ENCODE data around the gene SKAP2.

Gene SKAP2

DNA sequence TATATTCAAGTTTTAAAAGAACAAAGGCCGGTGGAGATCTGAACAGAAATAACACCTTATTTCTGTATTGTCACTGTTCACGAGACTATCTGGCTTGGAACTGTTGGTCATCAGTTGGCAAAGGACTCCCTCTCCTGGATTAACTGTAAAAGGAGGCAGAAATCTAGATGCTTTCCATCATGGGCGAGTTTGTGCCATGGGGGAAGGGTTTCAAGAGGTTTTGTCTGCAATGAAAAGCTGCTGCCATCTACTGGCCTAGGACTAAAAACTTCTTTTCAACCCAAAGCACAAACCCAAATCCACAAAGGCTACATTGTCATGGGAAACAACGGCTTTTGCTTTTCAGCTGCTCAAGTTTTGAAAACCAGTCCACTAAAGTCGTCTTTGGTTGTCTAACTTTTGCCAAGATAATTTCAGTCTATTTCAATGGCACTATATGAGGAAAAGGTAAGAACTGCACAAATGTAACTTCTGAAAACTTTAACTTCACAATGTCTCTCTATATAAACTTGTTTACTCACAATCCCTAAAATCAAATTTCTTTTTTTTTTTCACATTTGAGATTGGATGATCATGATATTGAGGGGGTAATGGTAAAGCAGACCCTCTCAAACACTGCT is 196.8 kb downstream of the SKAP2 start:
- no peak for TF ChIP-seq EZH2 (IDR thresholded peaks at IDR 0.05; ENCODE audit: borderline replicate concordance, low read depth, low read length, severe bottlenecking)
- TF ChIP-seq, protein P1, sequence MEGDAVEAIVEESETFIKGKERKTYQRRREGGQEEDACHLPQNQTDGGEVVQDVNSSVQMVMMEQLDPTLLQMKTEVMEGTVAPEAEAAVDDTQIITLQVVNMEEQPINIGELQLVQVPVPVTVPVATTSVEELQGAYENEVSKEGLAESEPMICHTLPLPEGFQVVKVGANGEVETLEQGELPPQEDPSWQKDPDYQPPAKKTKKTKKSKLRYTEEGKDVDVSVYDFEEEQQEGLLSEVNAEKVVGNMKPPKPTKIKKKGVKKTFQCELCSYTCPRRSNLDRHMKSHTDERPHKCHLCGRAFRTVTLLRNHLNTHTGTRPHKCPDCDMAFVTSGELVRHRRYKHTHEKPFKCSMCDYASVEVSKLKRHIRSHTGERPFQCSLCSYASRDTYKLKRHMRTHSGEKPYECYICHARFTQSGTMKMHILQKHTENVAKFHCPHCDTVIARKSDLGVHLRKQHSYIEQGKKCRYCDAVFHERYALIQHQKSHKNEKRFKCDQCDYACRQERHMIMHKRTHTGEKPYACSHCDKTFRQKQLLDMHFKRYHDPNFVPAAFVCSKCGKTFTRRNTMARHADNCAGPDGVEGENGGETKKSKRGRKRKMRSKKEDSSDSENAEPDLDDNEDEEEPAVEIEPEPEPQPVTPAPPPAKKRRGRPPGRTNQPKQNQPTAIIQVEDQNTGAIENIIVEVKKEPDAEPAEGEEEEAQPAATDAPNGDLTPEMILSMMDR (IDR thresholded peaks at IDR 0.05; ENCODE audit: borderline replicate concordance, extremely low read depth, low read length, poor library complexity, severe bottlenecking): peak; percentile 83
- H3K36me3 ChIP-seq (ENCODE audit: insufficient read depth, low read length): no peaks in the 10 kb centered on the region
- ATAC-seq (ENCODE audit: insufficient read depth, low read depth) (peak; percentile 65), DNase-seq (peak; percentile 75)
- no peak overlapping the region for H2AFZ ChIP-seq (ENCODE audit: low read depth, low read length)
- H3K27me3 ChIP-seq (ENCODE audit: insufficient read depth, low read length, poor library complexity): no peaks in the 10 kb centered on the region
- H3K9ac ChIP-seq (ENCODE audit: low read depth, low read length): no peak overlapping the region
- no peak overlapping the region for H3K4me3 ChIP-seq (ENCODE audit: low read depth in 1 of 2, low read length in 2 of 2)
- H3K27ac ChIP-seq (ENCODE audit: low read length): no peak overlapping the region
- H3K9me3 ChIP-seq (ENCODE audit: insufficient read depth, low read length, severe bottlenecking): no peaks in the 10 kb centered on the region
- H3K79me2 ChIP-seq (ENCODE audit: insufficient read depth, low read length): no peaks in the 10 kb centered on the region
- H3K4me2 ChIP-seq (ENCODE audit: insufficient read depth, low read length): no peak overlapping the region
- no peaks in the 10 kb centered on the region for H4K20me1 ChIP-seq (ENCODE audit: insufficient read depth, low read length)
- peaks cover 23% of the 10 kb centered on the region for H3K4me1 ChIP-seq (ENCODE audit: insufficient read depth, low read length)

DNA sequence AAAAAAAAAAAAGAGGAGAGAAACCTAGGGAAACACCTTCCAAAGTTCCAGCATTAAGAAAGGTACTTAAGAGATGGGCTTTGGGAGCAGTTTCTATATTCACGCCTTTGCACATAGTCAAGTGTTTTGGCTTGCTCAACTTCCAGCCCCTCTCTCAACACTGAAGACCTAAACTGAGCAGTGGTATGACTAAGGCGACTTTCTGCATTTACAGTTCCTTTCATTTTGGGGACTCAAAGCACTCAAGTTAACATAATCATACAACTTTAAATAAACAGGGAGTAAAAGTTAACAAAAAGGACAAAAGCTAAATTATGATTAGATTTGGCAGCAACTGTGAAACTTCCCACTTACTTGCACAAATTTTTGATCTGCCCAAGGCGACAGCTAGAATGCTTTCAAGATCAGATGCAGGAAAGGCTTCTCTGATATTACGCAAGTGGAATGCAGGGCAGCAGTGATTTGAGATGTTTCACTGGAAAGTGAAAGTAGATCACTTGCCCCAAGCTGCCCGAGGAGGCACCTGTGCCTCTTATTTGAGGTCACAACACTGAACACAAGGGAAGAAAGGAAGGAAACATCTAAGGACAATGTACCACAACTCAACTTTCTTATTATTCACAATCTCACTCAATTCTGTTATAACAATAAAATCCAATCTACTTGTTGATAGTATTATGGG is 199.5 kb downstream of the SKAP2 start:
- TF ChIP-seq, protein P1 (IDR thresholded peaks at IDR 0.05; ENCODE audit: borderline replicate concordance, extremely low read depth, low read length, poor library complexity, severe bottlenecking): no peak
- TF ChIP-seq EZH2 (IDR thresholded peaks at IDR 0.05; ENCODE audit: borderline replicate concordance, low read depth, low read length, severe bottlenecking): no peak
- peak overlapping the region; percentile 46 for H3K4me2 ChIP-seq (ENCODE audit: insufficient read depth, low read length)

DNA sequence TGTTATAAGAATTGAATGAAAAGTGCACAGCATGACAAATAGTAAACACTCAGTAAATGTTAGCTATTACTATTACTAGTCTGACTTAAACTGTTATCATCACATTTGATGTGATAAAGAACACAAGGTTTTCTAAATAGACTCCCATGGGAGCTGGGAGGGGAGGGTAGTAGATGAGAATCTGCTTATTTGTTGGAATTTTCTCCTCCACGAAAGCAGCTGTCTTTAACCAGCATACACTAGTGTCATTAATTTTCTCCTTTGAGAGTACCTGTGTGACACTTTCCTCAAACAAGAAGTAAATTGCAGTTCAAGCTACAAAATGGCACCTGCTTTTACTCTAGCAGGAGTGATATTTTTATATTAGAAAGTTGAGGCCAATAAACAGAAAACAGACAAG is 200.1 kb downstream of the SKAP2 start:
- Histone ChIP-seq H3K79me2 (ENCODE audit: insufficient read depth, low read length) (no peaks in the 10 kb centered on the region), H3K4me1 (ENCODE audit: insufficient read depth, low read length) (peaks cover 23% of the 10 kb centered on the region), H2AFZ (ENCODE audit: low read depth, low read length) (no peak overlapping the region), H3K9me3 (ENCODE audit: insufficient read depth, low read length, severe bottlenecking) (no peaks in the 10 kb centered on the region), H3K27me3 (ENCODE audit: insufficient read depth, low read length, poor library complexity) (no peaks in the 10 kb centered on the region), H3K27ac (ENCODE audit: low read length) (no peak overlapping the region), H3K9ac (ENCODE audit: low read depth, low read length) (no peak overlapping the region), H4K20me1 (ENCODE audit: insufficient read depth, low read length) (no peaks in the 10 kb centered on the region), H3K4me2 (ENCODE audit: insufficient read depth, low read length) (no peak overlapping the region), H3K4me3 (ENCODE audit: low read depth in 1 of 2, low read length in 2 of 2) (no peak overlapping the region), H3K36me3 (ENCODE audit: insufficient read depth, low read length) (no peaks in the 10 kb centered on the region)
- TF ChIP-seq EZH2 (IDR thresholded peaks at IDR 0.05; ENCODE audit: borderline replicate concordance, low read depth, low read length, severe bottlenecking): no peak
- TF ChIP-seq, protein P1 (IDR thresholded peaks at IDR 0.05; ENCODE audit: borderline replicate concordance, extremely low read depth, low read length, poor library complexity, severe bottlenecking): no peak
- no peak for ATAC-seq (ENCODE audit: insufficient read depth, low read depth)
- no peak for DNase-seq

More for the DNA sequence above, 199.5 kb downstream of the SKAP2 start:
- Histone ChIP-seq H3K27ac (ENCODE audit: low read length) (no peak overlapping the region), H4K20me1 (ENCODE audit: insufficient read depth, low read length) (no peaks in the 10 kb centered on the region), H3K9ac (ENCODE audit: low read depth, low read length) (no peak overlapping the region), H3K79me2 (ENCODE audit: insufficient read depth, low read length) (no peaks in the 10 kb centered on the region), H3K9me3 (ENCODE audit: insufficient read depth, low read length, severe bottlenecking) (no peaks in the 10 kb centered on the region), H3K36me3 (ENCODE audit: insufficient read depth, low read length) (no peaks in the 10 kb centered on the region), H2AFZ (ENCODE audit: low read depth, low read length) (no peak overlapping the region), H3K4me3 (ENCODE audit: low read depth in 1 of 2, low read length in 2 of 2) (no peak overlapping the region), H3K27me3 (ENCODE audit: insufficient read depth, low read length, poor library complexity) (no peaks in the 10 kb centered on the region), H3K4me1 (ENCODE audit: insufficient read depth, low read length) (peaks cover 23% of the 10 kb centered on the region)
- peak; percentile 78 for DNase-seq
- ATAC-seq (ENCODE audit: insufficient read depth, low read depth): peak; percentile 97
